HG02610 (cell line): ENCODE measurements around the gene C11orf97.

ENCODE experiments used
- ATAC-seq: cut with Tn5 transposase; IDR thresholded peaks from one replicate; pipeline ENCODE4 v1.9.1; 2021; ENCODE audit warnings: mild to moderate bottlenecking, moderate library complexity; ENCODE audit not compliant: unreplicated experiment

Gene C11orf97

DNA sequence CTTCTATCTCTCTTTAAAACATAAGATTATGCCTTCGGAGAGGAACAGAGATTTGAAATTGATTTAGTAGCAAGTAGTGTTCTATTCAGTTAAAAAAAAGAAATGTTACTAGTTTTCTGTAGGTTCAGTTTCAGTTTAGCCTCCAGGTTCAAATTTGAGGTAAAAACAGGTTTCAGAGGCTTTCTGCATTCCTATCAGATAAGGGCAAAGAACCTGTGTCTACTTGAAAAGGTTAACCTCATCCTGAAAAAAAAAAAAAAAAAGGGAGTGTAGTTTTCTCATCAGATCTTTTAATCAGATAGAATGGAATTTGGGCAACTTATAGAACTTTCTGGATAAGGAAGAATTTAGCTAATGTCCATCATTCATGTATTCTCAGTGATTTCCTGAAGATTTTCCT lies 12.1 kb downstream of the C11orf97 start:
- no peak for ATAC-seq

DNA sequence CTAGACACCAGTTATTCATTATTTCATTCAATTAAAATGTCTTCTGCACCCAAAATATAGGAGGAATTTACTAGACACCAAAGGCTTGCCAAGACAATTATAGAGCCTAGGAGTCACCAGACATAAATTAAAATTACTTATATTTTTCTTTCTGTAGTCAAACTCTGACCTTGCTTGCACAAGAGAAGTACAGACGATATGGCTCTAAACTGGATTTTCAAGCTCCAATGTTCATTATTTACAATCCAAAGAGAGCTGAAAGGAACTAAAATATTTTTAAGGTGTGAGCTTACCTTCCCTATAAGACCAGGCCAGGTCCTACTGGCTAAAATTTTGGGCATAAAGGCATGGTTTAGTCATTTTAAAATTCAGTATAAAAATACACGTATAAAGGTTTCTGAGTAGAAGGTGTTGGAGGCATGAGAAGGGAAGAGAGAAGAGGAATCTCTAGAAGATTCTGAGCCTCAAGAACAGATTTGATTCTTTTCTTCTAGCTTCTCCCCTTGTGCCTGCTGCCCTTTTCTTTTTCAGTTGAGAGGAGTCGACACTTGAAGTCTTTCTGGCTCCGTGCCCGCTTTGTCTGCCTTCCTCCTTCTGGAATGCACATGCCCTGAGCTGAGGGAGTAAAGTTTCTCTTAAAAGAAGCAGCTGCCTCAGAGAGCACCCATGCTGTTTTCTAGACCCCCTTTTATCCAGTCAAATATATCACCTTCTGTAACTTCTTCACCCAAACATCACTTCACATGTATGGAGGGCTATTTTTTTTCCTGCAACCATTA lies 13.5 kb downstream of the C11orf97 start:
- ATAC-seq: no peak

GRCh38 chr11:94526645-94527438 lies 14.6 kb downstream of the C11orf97 start:
- ATAC-seq: no peak

GRCh38 chr11:94528551-94528950 lies 16.3 kb downstream of the C11orf97 start:
- no peak for ATAC-seq

GRCh38 chr11:94532211-94532610 lies 19.9 kb downstream of the C11orf97 start:
- ATAC-seq: no peak

DNA sequence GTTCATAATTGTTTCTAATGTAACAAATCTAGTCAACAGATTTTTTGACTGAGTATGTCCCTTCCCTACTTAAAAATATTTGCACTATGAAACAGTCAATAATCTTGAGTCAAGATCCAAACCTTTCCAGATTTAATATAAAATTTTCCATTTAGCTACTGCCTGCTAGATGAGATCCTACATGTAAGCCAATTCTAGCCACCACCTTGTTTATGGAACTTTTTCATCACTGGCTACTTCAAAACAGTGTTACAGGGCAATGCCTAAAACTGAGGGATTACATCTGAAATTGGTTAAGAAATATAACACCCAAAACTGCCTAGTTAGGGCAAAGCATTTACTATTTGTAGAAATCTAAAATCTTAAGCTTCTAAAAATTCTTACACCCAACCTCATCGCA lies 20.9 kb downstream of the C11orf97 start:
- no peak for ATAC-seq

DNA sequence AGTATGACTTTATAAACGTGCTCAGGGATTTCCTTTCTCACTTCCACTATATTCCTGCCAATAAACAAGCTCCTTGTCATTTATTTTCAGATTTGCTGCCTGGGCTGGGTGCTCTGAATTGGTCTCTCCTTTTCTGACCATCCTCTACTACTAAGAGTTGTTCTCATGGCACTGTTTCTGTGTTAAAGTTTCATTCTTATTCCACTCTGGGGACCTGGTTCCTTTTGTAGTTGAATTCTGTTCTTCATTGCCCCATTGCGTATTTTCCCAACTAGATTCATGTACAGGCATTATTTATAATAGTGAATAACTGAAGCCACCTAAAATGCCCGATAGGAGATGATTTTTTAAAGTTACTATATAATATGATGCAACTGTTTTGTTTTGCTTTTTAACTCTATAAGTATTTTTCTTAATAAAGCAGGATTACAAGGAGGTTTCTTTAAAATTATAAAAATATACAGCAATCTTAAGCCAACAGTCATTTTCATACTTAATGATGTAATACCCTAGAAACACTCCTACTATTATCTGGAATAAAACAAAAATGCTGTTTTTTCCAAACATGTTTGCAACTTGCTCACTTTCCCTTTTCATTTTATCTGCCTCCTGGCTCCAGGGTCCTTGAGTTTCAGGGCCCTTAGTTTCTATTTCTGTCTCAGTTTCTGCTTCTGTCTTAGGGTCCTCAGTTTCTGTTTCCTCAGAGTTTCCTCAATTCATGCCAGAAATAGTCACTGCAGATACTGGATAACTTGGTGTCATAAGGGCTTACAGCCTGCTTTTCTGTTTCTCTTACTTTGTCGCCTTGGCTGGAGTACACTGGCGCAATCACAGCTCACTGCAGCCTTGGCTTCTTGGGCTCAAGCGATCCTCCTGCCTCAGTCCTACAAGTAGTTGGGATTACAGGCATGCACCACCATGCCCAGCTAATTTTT lies 21.7 kb downstream of the C11orf97 start:
- ATAC-seq: no peak

DNA sequence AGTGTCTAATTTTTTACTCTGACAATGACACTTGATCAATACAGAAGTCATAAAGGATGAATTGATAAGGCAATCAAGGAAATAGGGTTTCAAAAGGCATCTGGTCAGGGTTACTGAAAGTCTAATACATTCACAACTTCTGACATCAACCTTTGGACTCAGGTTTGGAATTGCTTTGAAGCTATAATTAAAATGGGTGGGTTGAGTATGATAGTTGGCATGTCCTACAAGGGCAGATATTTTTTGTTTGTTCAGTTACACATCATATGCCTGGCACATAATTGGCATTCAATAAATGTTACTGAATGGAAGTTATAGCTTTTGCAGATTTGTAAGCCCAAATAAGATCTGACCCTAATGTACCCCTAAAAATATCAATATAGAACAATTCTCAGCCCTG lies 24.1 kb downstream of the C11orf97 start:
- ATAC-seq: no peak

GRCh38 chr11:94537031-94537600 lies 24.9 kb downstream of the C11orf97 start:
- no peak for ATAC-seq

GRCh38 chr11:94539420-94539819 lies 27.2 kb downstream of the C11orf97 start:
- ATAC-seq: no peak

DNA sequence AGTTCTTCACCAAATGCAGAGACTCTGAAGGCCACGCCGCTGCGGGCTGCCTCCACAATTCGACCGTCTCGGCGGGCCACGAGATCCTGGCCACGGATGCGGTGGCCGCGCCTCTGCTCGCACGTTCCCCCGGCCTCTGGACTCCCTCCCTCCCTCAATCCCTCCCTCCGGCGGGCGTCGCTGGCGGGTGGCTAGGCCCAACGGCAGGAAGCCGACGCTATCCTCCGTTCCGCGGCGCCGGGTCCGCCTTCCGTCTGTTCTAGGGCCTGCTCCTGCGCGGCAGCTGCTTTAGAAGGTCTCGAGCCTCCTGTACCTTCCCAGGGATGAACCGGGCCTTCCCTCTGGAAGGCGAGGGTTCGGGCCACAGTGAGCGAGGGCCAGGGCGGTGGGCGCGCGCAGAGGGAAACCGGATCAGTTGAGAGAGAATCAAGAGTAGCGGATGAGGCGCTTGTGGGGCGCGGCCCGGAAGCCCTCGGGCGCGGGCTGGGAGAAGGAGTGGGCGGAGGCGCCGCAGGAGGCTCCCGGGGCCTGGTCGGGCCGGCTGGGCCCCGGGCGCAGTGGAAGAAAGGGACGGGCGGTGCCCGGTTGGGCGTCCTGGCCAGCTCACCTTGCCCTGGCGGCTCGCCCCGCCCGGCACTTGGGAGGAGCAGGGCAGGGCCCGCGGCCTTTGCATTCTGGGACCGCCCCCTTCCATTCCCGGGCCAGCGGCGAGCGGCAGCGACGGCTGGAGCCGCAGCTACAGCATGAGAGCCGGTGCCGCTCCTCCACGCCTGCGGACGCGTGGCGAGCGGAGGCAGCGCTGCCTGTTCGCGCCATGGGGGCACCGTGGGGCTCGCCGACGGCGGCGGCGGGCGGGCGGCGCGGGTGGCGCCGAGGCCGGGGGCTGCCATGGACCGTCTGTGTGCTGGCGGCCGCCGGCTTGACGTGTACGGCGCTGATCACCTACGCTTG lies 31.7 kb downstream of the C11orf97 start, which contains the start of gene FUT4:
FUT4 (plus strand) TSS at position 227 of the 951 bp plus-strand sequence; CDS start at position 440, 213 bp downstream.
- peak; percentile 87 for ATAC-seq

- ATAC-seq: no peak
These were observed 32.5 kb downstream of the C11orf97 start for GRCh38 chr11:94544646-94545263.

GRCh38 chr11:94545264-94546161 lies 33.3 kb downstream of the C11orf97 start:
- no peak for ATAC-seq

GRCh38 chr11:94546162-94546470 lies 33.9 kb downstream of the C11orf97 start:
- ATAC-seq: no peak

GRCh38 chr11:94546886-94547285 lies 34.6 kb downstream of the C11orf97 start:
- no peak for ATAC-seq

DNA sequence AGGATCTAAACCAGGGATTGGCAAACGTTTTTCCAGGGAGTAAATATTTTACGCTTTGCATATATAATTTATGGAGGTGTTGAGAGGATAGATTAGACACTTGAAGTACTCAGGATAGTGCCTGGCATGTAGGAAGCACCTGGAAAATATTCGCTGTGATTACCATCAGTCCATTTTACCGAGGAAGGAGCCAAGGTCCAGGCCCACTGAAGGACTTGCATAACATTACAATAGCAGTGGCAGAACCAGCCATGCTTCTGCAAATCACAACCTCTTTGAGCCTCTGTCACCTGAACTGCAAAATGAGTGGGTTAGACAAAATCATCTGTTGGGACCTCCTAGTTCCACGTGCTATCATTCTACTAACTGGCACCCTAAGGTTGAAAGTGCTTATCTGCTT lies 36.9 kb downstream of the C11orf97 start:
- no peak for ATAC-seq

GRCh38 chr11:94550513-94550912 lies 38.3 kb downstream of the C11orf97 start:
- no peak for ATAC-seq

DNA sequence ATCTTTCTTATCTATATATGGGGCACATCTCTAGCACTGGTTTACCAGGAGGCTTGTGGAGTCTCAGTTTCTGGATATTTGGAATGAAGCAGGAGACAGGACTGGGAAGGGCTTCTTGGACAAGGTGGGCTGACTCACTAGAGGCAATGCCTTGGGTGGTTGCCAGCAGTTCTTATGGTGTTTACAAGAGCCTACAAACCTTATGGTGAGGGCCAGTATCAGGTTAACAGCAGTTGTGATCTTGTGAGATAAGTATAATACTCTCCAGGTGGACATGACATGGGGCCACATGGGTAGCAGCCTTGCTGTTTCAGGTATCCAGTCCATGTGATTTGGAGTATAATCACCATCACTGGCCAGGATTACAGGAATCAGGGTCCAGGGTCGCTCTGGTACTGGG lies 41.7 kb downstream of the C11orf97 start:
- no peak for ATAC-seq
